DOHH2 (cell line): ENCODE data around the gene PRCD.

Experiments
- H3F3A ChIP-seq: fragments of 200-600 bp; sonication (generic), shearing (Covaris generic); 2 replicates; pipeline ENCODE4 v1.6.0; 2016; ENCODE audit warnings: antibody characterized with exemption, mild to moderate bottlenecking; ENCODE audit not compliant: control insufficient read depth, insufficient read depth
- H3K27ac ChIP-seq: fragments of 200-600 bp; sonication (generic); 2 replicates; pipeline ENCODE4 v1.5.1; 2014; ENCODE audit warnings: low read depth, mild to moderate bottlenecking, low read length, moderate library complexity
- H3K27me3 ChIP-seq: fragments of 200-600 bp; sonication (generic); 2 replicates; pipeline ENCODE4 v1.6.1; 2014; ENCODE audit warnings: mild to moderate bottlenecking, low read length, mixed read lengths; ENCODE audit not compliant: control insufficient read depth
- H3K36me3 ChIP-seq: fragments of 200-600 bp; sonication (generic); 2 replicates; pipeline ENCODE4 v1.6.1; 2014; ENCODE audit warnings: mild to moderate bottlenecking, low read length, moderate library complexity, mixed read lengths; ENCODE audit not compliant: control insufficient read depth
- H3K4me1 ChIP-seq: fragments of 200-600 bp; sonication (generic); 2 replicates; pipeline ENCODE4 v1.6.1; 2014; ENCODE audit warnings: mild to moderate bottlenecking, low read length, mixed read lengths; ENCODE audit not compliant: control insufficient read depth
- H3K4me2 ChIP-seq: fragments of 200-600 bp; sonication (generic); 2 replicates; pipeline ENCODE4 v1.6.0; 2014; ENCODE audit warnings: mild to moderate bottlenecking, low read length, moderate library complexity
- H3K4me3 ChIP-seq: fragments of 200-600 bp; sonication (generic); 2 replicates; pipeline ENCODE4 v1.5.1; 2014; ENCODE audit warnings: mild to moderate bottlenecking, low read length, mixed read lengths
- H3K79me2 ChIP-seq: fragments of 200-600 bp; sonication (generic); 2 replicates; pipeline ENCODE4 v1.6.1; 2014; ENCODE audit warnings: mild to moderate bottlenecking, low read length, mixed read lengths; ENCODE audit not compliant: control insufficient read depth
- H3K9me2 ChIP-seq: fragments of 200-600 bp; sonication (generic); replicated peaks from 2 replicates; pipeline ENCODE4 v1.6.1; 2014; ENCODE audit warnings: mild to moderate bottlenecking, low read length, mixed read lengths; ENCODE audit not compliant: control insufficient read depth
- H3K9me3 ChIP-seq: fragments of 200-600 bp; sonication (generic); 2 replicates; pipeline ENCODE4 v1.6.1; 2014; ENCODE audit warnings: antibody characterized with exemption, low read length, mixed read lengths; ENCODE audit not compliant: control insufficient read depth, insufficient read depth
- H4K20me1 ChIP-seq: fragments of 200-600 bp; sonication (generic); 2 replicates; pipeline ENCODE4 v1.6.0; 2014; ENCODE audit warnings: low read depth, mild to moderate bottlenecking, antibody characterized with exemption, low read length, moderate library complexity; ENCODE audit not compliant: control insufficient read depth, insufficient read depth
- EZH2phosphoT487 ChIP-seq: fragments of 200-600 bp; sonication (generic); IDR thresholded peaks from 2 replicates; pipeline ENCODE4 v1.6.1; 2017; ENCODE audit warnings: borderline replicate concordance, mild to moderate bottlenecking, antibody characterized with exemption, low read length, moderate library complexity, mixed read lengths
- TF ChIP-seq, protein P1 (sequence below): fragments of 200-600 bp; sonication (generic); IDR thresholded peaks from one replicate; pipeline ENCODE4 v1.5.1; 2014; ENCODE audit warnings: antibody characterized with exemption, mild to moderate bottlenecking, low read depth, low read length; ENCODE audit not compliant: poor library complexity, severe bottlenecking

The PRCD gene

DNA sequence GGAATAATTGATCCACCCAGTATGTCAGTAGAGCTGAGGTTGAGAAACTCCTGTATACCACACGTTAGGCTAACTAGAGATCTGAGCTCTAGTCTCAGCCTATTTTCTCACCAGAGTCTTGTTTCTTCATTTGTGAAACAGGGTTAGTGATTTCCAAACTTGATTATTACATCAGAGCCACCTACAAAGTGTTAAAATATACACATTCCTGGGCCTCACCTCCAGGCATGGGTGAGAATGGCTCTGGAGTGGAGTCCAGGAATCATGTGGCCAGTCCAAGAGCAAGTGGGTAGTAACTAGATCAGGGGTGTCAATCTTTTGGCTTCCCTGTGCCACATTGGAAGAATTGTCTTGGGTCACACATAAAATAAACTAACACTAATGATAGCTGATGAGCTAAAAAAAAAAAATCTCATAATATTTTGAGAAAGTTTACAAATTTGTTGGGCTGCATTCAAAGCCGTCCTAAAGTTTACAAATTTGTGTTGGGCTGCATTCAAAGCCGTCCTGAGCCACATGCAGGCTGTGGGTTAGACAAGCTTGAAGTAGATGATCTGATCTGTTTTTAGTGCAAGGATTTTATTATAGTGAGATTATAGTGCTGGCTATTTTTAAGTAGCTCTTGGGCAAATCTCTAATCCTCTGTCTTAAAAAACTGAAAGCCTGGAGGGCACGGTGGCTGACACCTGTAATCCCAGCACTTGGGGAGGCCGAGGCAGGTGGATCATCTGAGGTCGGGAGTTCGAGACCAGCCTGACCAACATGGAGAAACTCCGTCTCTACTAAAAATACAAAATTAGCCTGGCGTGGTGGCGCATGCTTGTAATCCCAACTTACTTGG, 20.4 kb downstream of the PRCD start:
- Histone ChIP-seq H3K79me2 (peaks cover 63% of the 10 kb centered on the region), H3K27ac (no peak overlapping the region), H4K20me1 (peaks cover 35% of the 10 kb centered on the region; the same call in 1 of the 2 replicates), H3K36me3 (peaks cover 65% of the 10 kb centered on the region), H3K4me2 (peak overlapping the region; percentile 69), H3K4me1 (peaks cover 40% of the 10 kb centered on the region), H3K9me2 (no peaks in the 10 kb centered on the region), H3F3A (peaks cover 16% of the 10 kb centered on the region), H3K27me3 (no peaks in the 10 kb centered on the region), H3K4me3 (peak overlapping the region; percentile 90), H3K9me3 (no peaks in the 10 kb centered on the region)
- TF ChIP-seq EZH2phosphoT487, result no peak
- TF ChIP-seq, protein P1, sequence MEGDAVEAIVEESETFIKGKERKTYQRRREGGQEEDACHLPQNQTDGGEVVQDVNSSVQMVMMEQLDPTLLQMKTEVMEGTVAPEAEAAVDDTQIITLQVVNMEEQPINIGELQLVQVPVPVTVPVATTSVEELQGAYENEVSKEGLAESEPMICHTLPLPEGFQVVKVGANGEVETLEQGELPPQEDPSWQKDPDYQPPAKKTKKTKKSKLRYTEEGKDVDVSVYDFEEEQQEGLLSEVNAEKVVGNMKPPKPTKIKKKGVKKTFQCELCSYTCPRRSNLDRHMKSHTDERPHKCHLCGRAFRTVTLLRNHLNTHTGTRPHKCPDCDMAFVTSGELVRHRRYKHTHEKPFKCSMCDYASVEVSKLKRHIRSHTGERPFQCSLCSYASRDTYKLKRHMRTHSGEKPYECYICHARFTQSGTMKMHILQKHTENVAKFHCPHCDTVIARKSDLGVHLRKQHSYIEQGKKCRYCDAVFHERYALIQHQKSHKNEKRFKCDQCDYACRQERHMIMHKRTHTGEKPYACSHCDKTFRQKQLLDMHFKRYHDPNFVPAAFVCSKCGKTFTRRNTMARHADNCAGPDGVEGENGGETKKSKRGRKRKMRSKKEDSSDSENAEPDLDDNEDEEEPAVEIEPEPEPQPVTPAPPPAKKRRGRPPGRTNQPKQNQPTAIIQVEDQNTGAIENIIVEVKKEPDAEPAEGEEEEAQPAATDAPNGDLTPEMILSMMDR, result no peak

DNA sequence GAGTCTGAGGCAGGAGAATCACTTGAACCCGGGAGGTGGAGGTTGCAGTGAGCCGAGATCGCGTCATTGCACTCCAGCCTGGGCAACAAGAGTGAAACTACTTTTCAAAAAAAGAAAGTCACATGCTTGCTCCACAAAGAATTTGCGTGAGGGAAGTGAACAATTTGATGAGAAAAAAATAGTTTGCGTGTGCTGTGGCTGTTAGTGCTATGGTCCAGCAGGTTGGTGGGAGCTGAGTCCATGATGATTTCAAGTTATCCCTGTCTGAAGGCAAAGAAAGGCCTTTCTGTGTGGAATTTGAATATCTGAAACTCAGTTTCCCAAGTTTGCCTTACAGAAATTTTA, 21.0 kb downstream of the PRCD start:
- Histone ChIP-seq H3F3A (peaks cover 21% of the 10 kb centered on the region), H3K79me2 (peaks cover 63% of the 10 kb centered on the region), H3K27me3 (no peaks in the 10 kb centered on the region), H4K20me1 (peaks cover 36% of the 10 kb centered on the region; the same call in 1 of the 2 replicates), H3K4me2 (peak overlapping the region; percentile 69), H3K4me1 (peaks cover 42% of the 10 kb centered on the region), H3K36me3 (peaks cover 71% of the 10 kb centered on the region), H3K4me3 (peak overlapping the region; percentile 10), H3K27ac (no peak overlapping the region), H3K9me3 (no peaks in the 10 kb centered on the region), H3K9me2 (no peaks in the 10 kb centered on the region)
- TF ChIP-seq EZH2phosphoT487, result no peak
- TF ChIP-seq, protein P1, result no peak

DNA sequence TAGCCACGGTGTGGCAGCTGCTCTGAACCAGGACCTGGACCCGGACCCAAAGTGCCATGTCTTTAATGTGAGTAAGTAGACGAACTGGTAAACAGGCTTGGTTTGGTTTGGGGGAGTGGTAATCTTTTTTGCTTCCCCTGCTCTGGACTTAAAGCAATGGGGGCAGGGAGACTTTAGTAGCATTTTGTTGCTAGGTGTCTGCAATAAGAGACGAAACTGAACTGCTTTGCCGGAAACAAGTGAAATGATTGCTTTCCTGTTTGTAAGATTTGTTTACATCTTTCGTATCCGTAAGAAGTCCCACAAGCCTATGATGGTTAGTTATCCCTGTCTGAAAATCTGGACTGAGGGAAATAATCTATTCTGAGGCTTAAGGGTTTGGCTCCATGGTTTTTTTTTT, 21.5 kb downstream of the PRCD start:
- H3K27ac ChIP-seq, result no peak overlapping the region
- peaks cover 36% of the 10 kb centered on the region; the same call in 1 of the 2 replicates for H4K20me1 ChIP-seq
- peaks cover 63% of the 10 kb centered on the region for H3K79me2 ChIP-seq
- peaks cover 44% of the 10 kb centered on the region for H3K4me1 ChIP-seq
- peak overlapping the region; percentile 10; the same call in 1 of the 2 replicates for H3K4me3 ChIP-seq
- H3F3A ChIP-seq, result peaks cover 26% of the 10 kb centered on the region
- peaks cover 76% of the 10 kb centered on the region for H3K36me3 ChIP-seq
- no peak for TF ChIP-seq EZH2phosphoT487
- TF ChIP-seq, protein P1, result no peak
- no peaks in the 10 kb centered on the region for H3K9me3 ChIP-seq
- no peaks in the 10 kb centered on the region for H3K9me2 ChIP-seq
- peak overlapping the region; percentile 69 for H3K4me2 ChIP-seq
- no peaks in the 10 kb centered on the region for H3K27me3 ChIP-seq
